ENCODE measurements around the gene DIABLO.
"Not testable (repeated sequence)": the region's sequence is repeated elsewhere in the genome, so short reads cannot be mapped to it uniquely, and the experiment has no call there.

DIABLO gene

DNA sequence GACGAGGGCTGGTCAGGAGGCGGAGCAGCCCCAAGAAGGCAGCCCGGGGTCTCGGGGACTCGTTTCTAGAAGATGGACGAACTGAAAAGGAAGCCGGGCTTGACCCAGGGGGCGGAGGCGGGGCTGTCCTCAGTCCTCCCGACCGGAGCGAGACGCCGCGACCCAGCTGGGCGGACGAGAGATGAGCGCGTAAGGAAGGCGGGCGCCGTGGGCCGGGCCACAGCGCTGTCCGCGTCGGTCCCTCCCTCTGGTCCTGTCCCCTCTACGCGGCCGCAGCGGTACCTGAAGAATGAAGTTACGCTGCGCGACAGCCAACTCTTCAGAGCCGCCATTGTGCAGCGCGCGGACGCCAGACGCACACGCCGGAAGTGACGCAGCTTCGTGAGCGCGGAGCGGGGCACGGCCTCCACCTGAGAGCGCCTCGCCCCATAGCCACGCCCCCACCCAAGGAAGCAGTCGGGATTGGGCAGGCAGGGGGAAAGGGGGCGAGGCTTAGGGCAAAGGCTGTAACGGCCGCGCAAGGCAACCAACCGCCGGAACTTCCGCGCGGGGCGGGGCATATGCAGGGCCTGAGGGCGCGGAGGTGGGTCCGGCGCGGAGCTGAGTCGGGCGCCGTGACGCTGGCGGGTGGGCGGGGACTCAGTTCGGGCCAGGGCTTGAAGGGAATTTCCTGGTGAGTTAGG, at the start of gene DIABLO:
TSS of gene DIABLO (minus strand) at position 370 of the 683 bp plus-strand sequence. CDS start at position 332, 38 bp downstream.
- peak; percentile 100 for DNase-seq (ENCODE audit: low spot score)

DNA sequence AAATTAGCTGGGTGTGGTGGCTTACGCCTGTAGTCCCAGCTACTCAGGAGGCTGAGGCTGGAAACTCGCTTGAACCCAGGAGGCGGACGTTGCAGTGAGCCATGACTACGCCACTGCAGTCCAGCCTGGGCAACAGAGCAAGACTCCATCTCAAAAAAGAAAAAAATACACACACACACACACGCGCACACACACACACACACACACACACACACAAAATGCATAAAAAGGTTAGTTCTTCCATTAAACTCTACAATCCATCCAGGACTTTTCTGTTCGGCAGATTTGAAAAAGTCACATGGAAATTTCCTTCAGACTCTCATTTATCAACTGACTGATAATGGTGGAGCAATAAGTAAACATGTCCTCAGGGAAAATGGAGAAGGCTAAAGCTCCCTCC, 49.6 kb upstream of the DIABLO start:
- no peak for DNase-seq (ENCODE audit: low spot score)

DNA sequence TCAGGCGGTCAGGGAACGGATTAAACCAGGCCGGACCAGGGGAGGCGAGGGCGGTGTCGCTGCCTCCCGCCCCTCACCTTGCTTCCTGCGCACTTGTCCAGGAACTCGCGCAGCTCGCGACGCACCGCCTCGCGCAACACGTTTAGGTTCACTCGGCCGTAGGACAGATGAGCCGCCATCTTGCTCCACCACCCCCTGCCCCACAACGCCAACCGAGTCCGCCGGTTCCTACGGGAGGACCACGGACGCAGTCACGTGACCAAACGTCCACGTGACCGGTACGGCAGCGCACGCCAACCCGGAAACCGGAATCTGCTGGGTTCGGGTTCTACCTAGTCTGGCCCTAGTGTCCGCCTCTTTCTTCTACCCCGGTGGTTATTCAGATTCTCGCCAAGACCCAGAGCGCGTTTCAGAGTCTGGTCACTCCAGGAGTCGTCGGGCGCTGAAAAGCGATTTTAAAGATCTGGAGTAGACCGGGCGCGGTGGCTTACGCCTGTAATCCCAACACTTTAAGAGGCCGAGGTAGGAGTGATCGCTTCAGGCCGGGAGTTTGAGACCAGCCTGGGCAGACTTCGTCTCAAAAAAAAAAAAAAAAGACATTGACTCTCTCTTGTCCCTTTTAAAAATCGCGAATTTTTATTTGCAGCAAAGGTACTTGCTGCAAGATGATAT, 40.5 kb upstream of the DIABLO start, which contains the start of gene VPS33A:
TSS of gene VPS33A (minus strand) at position 265 of the 672 bp plus-strand sequence. CDS start at position 179, 86 bp downstream.
- peak; percentile 95 for DNase-seq (ENCODE audit: low spot score)

DNA sequence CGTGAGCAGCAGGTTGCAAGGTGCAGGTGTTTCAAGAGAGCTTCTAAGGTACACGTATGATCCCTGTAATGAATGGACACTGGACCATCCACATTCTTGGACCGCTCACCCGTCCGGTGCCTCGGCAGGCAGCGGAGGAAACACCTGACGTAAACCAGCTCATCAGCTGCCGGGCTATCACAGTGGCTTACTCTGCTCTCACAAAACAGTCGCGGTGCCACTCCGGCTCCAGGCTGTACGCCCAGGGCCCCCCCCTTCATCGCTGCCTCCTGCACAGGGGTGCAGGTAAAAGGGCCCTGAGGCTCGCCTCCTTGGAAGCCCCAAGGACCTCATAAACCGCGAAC, 40.0 kb upstream of the DIABLO start:
- DNase-seq (ENCODE audit: low spot score): peak; percentile 67

DNA sequence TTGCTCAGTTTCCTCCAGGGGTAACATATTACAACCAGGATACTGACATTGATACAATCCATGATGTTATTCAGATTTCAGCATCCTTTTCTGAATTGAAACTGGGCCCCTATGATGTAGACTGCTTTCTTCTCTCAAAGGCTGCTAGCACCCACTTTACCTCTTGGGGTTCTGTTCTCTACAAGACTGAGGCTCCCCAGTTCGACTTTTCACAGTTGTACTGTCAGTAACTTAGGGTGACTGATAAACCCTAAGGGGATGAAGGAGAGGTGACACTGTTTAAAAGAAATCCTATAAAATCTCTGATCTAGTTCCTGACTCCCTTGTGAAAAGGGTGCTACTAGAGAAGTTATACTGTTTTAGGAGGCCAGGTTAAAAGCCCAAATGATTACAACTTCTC, 39.6 kb upstream of the DIABLO start:
- no peak for DNase-seq (ENCODE audit: low spot score)

DNA sequence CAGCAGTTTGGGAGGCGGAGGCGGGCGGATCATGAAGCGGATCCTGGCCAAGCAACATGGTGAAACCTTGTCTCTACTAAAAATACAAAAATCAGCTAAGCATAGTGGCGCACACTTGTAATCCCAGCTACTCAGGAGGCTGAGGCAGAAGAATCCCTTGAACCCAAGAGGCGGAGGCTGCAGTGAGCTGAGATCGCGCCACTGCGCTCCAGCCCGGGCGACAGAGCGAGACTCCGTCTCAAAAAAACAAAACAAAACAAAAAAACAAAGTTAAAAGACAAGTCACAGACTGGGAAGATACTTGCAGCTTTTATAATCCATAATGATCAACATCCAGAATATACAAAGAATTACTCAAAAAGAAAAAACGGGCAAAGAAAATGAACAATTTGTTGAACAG, 34.9 kb upstream of the DIABLO start:
- DNase-seq (ENCODE audit: low spot score): not testable (repeated sequence)

DNA sequence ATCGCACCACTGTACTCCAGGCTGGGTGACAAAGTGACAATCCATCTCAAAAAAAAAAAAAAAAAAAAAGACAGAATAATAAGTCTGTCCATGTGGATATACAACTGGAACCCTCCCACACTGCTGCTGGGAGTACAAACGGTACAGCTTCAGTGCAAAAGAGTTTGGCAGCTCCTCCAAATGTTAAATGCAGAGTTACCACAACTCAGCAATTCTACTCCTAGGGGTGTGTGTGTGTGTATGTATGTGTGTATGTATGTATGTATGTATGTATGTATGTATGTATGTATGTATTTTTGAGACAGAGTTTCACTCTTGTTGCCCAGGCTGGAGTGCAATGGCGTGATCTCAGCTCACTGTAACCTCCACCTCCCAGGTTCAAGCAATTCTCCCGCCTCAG, 33.1 kb upstream of the DIABLO start:
- not testable (repeated sequence) for DNase-seq (ENCODE audit: low spot score)

DNA sequence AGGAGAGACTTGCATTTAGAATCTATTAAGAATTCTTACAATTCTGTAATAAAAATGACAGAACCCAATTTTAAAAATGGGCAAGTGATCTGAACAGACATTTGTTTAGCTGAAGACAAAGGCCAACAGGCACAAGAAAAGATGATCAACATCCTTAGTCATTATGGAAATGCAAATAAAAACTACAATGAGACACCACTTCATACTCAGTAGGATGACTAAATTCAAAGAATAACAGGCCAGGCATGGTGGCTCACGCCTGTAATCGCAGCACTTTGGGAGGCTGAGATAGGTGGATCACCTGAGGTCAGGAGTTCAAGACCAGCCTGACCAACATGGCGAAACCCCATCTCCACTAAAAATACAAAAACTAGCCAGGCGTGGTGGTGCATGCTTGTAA, 32.6 kb upstream of the DIABLO start:
- DNase-seq (ENCODE audit: low spot score): not testable (repeated sequence)

DNA sequence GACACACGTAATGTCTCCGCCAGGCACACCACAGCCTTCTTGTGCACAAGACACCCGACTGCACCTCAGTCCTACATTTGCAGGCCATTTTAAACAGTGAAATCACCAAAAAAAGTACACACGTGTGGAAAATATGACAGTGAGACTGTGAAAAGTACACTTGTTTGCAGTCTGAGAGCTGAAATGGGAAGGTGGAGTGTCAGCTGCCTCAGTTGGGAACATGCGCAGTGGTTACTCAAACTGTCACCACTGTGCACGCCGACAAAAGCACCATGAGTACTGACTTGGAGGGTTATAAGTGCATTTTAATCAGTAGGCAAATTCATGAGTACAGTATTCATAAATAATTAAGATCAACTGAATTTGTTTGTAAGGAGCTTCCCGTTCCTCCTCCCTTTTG, 24.7 kb upstream of the DIABLO start:
- no peak for DNase-seq (ENCODE audit: low spot score)

DNA sequence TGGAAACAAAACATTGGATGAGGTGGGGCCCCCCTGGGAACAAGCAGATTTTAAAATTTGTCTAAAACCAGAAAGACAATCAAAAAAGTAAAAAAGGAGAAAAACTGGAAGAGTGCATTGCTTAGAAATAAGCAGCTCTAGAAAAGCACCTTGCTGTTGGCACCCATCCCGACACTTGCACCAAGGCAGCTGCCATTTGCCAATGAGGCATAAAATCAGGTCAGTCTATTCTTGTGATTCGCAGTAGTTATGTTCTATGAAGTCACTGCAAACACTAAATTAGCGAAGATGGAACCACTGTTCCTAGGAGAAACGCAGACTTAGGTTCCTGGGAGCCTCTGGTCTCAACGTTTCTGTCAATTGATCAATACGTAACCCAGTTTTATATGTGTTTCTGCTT, 24.2 kb upstream of the DIABLO start:
- DNase-seq (ENCODE audit: low spot score): no peak

DNA sequence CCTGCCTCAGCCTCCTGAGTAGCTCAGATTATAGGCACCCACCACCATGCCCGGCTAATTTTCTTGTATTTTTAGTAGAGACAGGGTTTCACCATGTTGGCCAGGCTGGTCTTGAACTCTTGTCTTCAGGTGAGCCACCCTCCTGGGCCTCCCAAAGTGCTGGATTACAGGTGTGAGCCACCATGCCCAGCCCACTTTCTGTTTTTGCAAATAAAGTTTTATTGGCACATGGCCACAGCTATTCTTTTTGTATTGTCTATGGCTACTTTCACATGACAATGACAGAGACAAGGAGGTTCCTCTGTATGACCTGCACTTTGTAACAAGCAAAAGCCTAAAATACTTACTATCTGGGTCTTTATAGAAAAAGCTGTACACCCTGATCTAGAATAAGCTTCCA, 19.7 kb upstream of the DIABLO start:
- no peak for DNase-seq (ENCODE audit: low spot score)

DNA sequence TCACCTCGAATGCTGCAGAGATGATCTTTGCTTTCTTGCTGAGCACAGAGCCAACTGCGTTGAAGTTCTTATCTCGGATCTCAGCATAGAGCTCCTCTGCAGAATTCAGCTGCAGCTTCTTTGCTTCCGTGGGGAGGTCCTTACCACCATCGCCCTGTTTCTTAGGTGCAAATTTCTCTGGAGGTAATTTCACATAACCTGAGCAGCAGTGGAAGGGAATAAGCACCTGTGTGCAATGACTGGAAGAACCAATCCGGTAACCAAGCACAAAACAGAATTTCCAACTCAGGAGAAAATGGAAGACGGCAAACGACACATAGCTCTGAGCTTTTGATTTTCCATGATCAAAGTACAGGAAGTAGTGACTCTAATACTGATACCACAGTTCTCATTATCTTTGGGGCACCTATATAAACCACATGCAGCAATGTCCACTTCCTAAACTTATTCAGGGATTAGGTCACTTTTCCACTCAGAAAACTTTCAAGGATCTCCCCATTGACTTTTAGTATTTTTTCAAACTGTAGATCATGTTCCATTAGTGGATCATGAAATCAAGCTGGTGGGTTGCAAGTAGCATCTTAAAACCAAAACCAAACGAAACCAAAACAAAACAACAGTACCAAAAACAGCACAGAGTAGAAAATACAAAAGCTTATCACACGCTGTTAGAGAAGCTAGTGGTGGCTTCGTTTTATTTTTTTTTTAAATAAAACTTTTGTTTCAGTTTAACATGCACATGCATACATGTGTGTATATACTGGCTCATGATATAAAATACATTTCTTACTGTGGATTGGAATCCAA, 18.9 kb upstream of the DIABLO start:
- no peak for DNase-seq (ENCODE audit: low spot score)

DNA sequence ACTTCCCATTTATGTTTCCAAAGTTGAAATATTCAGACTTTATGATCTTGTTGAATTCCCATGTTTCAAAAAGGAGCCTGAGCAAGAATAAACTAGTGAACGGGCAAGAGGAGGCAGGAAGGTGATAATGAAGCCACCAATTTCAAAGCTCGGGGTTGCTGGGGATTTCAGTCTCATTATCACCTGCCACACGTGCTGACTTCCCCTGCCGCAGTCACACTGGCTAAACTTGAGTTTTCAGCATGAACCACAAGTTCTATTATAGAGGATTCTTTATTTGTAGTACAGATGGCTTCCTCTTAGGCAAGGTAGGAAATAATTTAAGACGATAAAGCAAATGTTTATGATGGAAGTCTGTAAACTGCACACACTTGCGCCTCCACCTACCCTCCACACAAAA, 18.1 kb upstream of the DIABLO start:
- DNase-seq (ENCODE audit: low spot score): no peak

DNA sequence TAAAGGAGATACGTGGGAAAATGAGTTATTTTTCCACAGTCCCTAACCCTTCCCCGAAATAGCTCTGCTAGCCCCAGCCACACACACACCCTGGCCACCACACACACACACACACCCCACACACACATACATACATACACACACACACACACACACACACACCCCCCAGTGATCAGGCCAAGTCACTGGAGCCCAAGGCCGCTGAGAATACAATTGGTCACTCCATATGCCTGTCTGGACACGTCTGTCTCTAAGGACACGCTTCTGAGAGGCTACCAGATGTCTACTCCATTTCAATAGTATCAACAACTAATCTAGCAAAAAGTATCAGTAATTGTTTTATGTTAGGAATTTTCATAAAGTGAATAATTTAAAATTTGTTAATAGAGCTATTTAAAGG, 13.0 kb upstream of the DIABLO start:
- no peak for DNase-seq (ENCODE audit: low spot score)

DNA sequence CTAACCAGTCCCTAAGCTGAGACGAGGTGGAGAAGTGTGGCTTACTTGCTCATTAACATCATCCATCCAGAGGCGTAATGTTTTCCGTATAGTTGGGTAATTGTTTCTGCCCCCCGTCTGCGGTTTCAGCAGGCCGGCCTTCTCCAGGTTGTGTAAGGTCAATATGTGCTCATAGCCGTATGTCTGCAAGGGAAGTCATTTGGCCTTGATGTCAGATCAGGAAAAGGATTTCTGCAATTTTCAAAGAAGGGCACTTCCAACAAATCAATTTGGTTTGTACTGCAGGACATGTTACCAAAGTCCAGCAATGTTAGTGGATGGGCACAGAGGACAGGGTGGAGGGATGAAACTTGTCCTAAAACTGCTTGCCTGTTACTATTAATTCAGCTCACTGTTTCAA, 9.9 kb upstream of the DIABLO start:
- DNase-seq (ENCODE audit: low spot score): no peak

DNA sequence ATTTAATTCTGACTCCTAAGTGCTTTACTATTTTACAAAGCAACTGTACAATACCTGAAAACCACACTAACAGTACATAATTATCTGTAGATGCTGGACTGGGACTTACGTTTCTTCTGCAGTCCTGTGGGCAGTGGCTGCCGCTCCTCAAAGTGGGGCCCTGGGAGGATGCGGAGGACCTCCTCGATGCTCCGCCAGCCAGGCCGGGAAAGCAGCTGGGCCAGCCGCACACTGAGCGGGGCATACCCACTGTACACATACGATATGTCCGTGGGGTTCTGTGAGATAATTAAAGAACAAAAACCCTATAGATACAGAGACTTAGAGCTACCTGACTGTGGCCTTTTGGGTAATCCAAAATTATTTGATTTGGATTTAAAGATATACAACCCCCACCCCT, 6.8 kb upstream of the DIABLO start:
- DNase-seq (ENCODE audit: low spot score): no peak

DNA sequence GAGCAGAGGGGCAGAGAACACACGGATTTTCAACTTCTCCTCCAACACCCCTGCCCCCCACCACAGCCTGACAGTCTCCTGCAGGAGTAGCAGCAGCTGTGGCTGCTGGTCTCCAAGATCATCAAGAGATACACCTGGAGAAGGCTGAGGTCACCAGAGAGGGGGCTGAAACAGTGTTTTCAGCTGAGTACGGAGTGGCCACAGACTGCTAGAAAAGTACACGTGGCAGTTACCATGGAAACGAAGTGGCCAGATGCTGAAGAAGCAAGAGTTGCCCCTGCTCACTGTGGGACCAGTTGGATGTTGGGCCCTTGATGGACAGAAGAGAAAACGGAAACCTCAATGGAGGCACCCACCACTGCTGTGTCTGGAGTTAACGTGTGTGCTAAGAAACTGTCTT, 4.9 kb upstream of the DIABLO start:
- DNase-seq (ENCODE audit: low spot score): no peak

DNA sequence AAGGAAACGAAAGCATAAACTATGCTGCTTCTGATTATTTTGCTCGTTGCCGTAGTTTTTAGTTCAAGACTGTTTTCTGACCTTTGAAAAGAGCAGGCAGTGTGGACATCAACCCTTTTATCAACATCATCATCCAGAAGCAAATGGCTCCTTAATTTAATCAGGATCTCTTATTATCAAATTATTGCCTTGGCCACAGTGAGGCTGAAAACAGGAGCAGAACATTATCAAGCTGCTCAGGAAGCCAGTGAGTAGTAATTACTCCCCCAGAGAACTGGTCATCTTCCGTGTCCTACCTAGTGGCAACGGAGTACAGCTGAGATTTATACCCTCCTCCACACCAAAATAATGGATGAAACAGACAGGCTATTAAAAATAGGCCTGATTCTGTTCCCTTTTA, 2.2 kb upstream of the DIABLO start:
- DNase-seq (ENCODE audit: low spot score): no peak

DNA sequence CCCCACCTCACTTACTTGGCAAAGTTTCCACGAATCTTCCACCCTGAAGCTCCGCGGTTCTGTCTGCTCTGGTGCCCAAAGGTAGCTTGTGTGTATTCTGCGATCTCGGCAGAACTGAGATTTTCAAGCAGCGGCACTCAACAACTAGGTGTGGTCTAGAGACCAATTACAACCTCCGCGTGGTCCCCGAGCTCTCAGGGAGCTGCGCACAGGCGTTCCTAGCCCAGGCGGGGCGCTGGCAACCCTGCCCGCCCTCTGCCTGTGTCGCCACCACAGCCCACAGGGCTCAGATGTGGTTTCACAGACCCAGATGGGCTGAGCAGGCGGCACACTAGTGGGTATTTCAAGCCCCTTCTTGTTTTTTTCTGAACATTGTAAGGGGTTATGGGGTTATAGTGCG, 1.5 kb upstream of the DIABLO start:
- no peak for DNase-seq (ENCODE audit: low spot score)

DNA sequence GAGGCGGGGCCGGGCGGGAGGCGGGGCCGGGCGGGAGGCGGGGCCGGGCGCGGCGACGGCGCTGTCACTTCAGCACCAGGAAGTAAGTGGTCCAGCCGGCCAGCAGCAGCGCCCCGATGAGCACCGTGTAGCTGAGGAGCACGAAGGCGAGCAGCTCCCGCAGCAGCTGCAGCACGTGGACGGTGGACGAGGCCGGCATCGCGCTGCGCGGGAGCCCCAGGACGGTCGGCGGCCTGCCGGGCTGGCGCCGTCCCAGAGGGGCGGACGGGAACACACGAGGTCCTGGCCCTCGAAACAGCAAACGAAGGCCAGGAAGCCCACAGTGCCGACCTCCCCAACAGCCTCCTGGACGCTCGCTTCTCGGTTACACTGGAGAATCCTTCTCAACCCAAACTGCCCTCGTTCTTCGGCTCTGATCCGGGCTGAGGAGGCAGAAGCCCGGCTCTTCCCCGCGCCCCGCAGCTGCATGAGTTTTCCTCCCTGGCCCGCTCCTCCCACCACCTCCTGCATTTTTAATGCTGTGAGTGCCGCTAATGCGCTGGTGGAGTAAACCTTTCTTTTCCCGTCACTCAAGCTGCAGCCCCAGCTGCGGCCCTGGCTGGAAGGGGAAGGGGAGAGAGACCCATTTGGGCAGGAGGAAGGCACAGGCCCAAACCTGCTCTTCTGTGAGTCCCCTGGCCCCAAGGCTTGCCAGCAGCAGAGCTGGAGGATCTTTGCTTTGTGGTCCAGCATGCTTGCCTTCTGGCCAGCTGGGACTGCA, 694 bp upstream of the DIABLO start:
- DNase-seq (ENCODE audit: low spot score): no peak

DNA sequence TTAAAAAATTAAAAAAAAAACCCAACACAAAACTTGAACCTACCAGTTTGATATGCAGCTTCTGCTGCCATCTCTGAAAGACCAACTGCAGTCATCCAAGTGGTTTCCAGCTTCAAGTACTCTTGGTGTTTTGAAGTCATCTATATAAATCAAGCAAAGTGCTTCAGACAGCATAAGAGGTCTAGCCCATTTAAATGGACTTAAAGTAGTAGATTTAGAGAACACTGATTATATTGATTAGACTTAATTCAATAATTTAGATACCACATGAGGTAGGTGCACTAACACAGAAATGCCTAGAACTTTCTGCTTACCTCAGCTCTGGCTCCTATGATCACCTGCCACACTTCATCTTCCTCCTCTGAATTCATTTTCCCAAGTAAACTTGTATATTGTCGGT, 9.4 kb downstream of the DIABLO start:
- no peak for DNase-seq (ENCODE audit: low spot score)

DNA sequence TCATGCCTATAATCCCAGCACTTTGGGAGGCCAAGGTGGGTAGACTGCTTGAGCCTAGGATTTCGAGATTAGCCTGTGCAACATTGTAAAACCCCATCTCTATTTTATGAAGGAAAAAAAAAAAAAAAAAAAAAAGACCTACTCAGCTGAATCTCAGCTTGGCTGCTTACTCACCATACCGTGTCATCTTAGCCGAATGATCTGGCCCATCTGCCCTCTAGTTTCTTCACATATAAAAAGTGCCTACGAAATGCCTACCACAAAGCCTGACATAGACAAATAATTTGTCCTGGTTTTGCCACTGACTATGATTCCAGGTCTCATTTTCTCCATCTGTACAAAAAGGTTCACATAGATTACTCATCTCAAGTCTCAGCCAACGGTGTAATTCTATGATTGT, 10.1 kb downstream of the DIABLO start:
- no peak for DNase-seq (ENCODE audit: low spot score)
